ENCODE results near the gene B3GALT6. TPM values are rescaled to one million over a fixed set of nuclear protein-coding genes. Genes with fewer than 3 reads are reported as not detected.

Gene B3GALT6
- total and polyA plus RNA-seq, 7 experiments from 2014 or later = 7.2 to 29.0 (median 12.7) TPM

GRCh38 chr1:1231400-1232207 is 433 bp upstream of the B3GALT6 start, which contains the start of gene SDF4:
TSS of gene SDF4 (minus strand) at chr1:1232001. CDS start at chr1:1228772, 3,229 bp downstream.
- peak; percentile 96 for ATAC-seq
- intact Hi-C loops (cut with micrococcal nuclease) = loop anchor here (1.0 to 2.0 kb wide), 9 partner anchors 20 to 219 kb away; partner anchors contain the start of genes C1orf159 (in 2 of the 2), PUSL1 (in 2 of the 2), UBE2J2 (in 2 of the 2) and AURKAIP1 (in 1 of the 2)
- H3K4me1 Mint-ChIP-seq = peaks cover 16 to 42% (median 33%) of the 10 kb centered on the region in 7 donors
- CTCF ChIA-PET = no interaction called here
- H3K4me3 Mint-ChIP-seq = peak within 1 kb of the TSS; percentile 89 to 96 (median 93)
- H3K27ac Mint-ChIP-seq = peak within 1 kb of the TSS; percentile 68 to 94 (median 92)
- H3K36me3 Mint-ChIP-seq = peaks cover 0 to 19% (median 5%) of the 10 kb centered on the region in 5 donors
- H3K4me1 ChIP-seq (ENCODE audit: control insufficient read depth in 2 of 2, insufficient read depth in 2 of 2, low read length in 2 of 2) = peaks cover 12 to 28% of the 10 kb centered on the region in 2 donors
- DNase-seq = peak; percentile 90 to 98 (median 96)
- H3K4me3 ChIP-seq (ENCODE audit: low read length) = peak within 1 kb of the TSS; percentile 90
- peaks cover 0 to 36% (median 0%) of the 10 kb centered on the region in 3 experiments for H3K36me3 ChIP-seq (ENCODE audit: control insufficient read depth in 2 of 3, insufficient read depth in 3 of 3, low read length in 3 of 3)
- POLR2A ChIA-PET = interaction anchor here (0.7 to 1.7 kb wide), 6 partner anchors 16 to 176 kb away, joined by 3 to 7 read pairs (median 4); partner anchors contain the start of gene AURKAIP1
- peaks cover 0 to 1% (median 0%) of the 10 kb centered on the region in 11 donors for H3K9me3 Mint-ChIP-seq
- H3K9me3 ChIP-seq (ENCODE audit: control insufficient read depth in 2 of 3, low read length in 3 of 3) = no peaks in the 10 kb centered on the region
- H3K27me3 Mint-ChIP-seq = no peaks in the 10 kb centered on the region
- H3K27me3 ChIP-seq (ENCODE audit: control insufficient read depth in 2 of 2, insufficient read depth in 2 of 2, low read length in 2 of 2) = no peaks in the 10 kb centered on the region
- peak within 1 kb of the TSS; percentile 96 for H3K27ac ChIP-seq (ENCODE audit: low read depth, low read length)

GRCh38 chr1:1232796-1233566 is 944 bp downstream of the B3GALT6 start:
- DNase-seq = no peak
- peaks cover 0 to 16% (median 5%) of the 10 kb centered on the region in 5 donors for H3K36me3 Mint-ChIP-seq
- no peak overlapping the region for H3K4me3 ChIP-seq (ENCODE audit: low read length)
- ATAC-seq = no peak
- H3K27ac Mint-ChIP-seq = peak overlapping the region; percentile 38 to 90 (median 77)
- H3K36me3 ChIP-seq (ENCODE audit: control insufficient read depth in 2 of 3, insufficient read depth in 3 of 3, low read length in 3 of 3) = peaks cover 0 to 23% (median 0%) of the 10 kb centered on the region in 3 experiments
- no peaks in the 10 kb centered on the region for H3K27me3 ChIP-seq (ENCODE audit: control insufficient read depth in 2 of 2, insufficient read depth in 2 of 2, low read length in 2 of 2)
- intact Hi-C loops (cut with micrococcal nuclease) = loop anchor here (1.0 to 2.0 kb wide), 6 partner anchors 40 to 220 kb away; partner anchors contain the start of genes C1orf159 (in 2 of the 2), PUSL1 (in 2 of the 2), UBE2J2 (in 2 of the 2) and ISG15 (in 1 of the 2)
- peak overlapping the region; percentile 67 to 88 (median 80) for H3K4me3 Mint-ChIP-seq
- H3K4me1 ChIP-seq (ENCODE audit: control insufficient read depth in 2 of 2, insufficient read depth in 2 of 2, low read length in 2 of 2) = peaks cover 12 to 28% of the 10 kb centered on the region in 2 donors
- CTCF ChIA-PET = no interaction called here
- peaks cover 0 to 1% (median 0%) of the 10 kb centered on the region in 11 donors for H3K9me3 Mint-ChIP-seq
- no peaks in the 10 kb centered on the region for H3K27me3 Mint-ChIP-seq
- H3K27ac ChIP-seq (ENCODE audit: low read depth, low read length) = peak overlapping the region; percentile 46
- no peaks in the 10 kb centered on the region for H3K9me3 ChIP-seq (ENCODE audit: control insufficient read depth in 2 of 3, low read length in 3 of 3)
- H3K4me1 Mint-ChIP-seq = peaks cover 16 to 42% (median 33%) of the 10 kb centered on the region in 7 donors
- POLR2A ChIA-PET = no interaction called here

- peaks cover 0 to 16% (median 5%) of the 10 kb centered on the region in 5 donors for H3K36me3 Mint-ChIP-seq
- ChIA-PET POLR2A (no interaction called here), CTCF (no interaction called here)
- H3K4me3 Mint-ChIP-seq = peak overlapping the region; percentile 66 to 88 (median 80)
- DNase-seq = no peak
- Histone ChIP-seq H3K36me3 (ENCODE audit: control insufficient read depth in 2 of 3, insufficient read depth in 3 of 3, low read length in 3 of 3) (peaks cover 0 to 18% (median 0%) of the 10 kb centered on the region in 3 experiments), H3K4me1 (ENCODE audit: control insufficient read depth in 2 of 2, insufficient read depth in 2 of 2, low read length in 2 of 2) (peaks cover 12 to 28% of the 10 kb centered on the region in 2 donors), H3K27ac (ENCODE audit: low read depth, low read length) (no peak overlapping the region), H3K9me3 (ENCODE audit: control insufficient read depth in 2 of 3, low read length in 3 of 3) (no peaks in the 10 kb centered on the region), H3K4me3 (ENCODE audit: low read length) (no peak overlapping the region), H3K27me3 (ENCODE audit: control insufficient read depth in 2 of 2, insufficient read depth in 2 of 2, low read length in 2 of 2) (no peaks in the 10 kb centered on the region)
- H3K27ac Mint-ChIP-seq = peak overlapping the region; percentile 38 to 90 (median 77)
- no peaks in the 10 kb centered on the region for H3K27me3 Mint-ChIP-seq
- intact Hi-C loops (cut with micrococcal nuclease) = loop anchor here in 1 of 2 donors (2.0 kb wide), 2 partner anchors 165 to 221 kb away; partner anchors contain the start of gene ISG15
- peaks cover 0 to 1% (median 0%) of the 10 kb centered on the region in 11 donors for H3K9me3 Mint-ChIP-seq
- no peak for ATAC-seq
- H3K4me1 Mint-ChIP-seq = peaks cover 16 to 42% (median 33%) of the 10 kb centered on the region in 7 donors
These were observed 1.5 kb downstream of the B3GALT6 start for GRCh38 chr1:1233567-1233892.

GRCh38 chr1:1234180-1234808 is 2.3 kb downstream of the B3GALT6 start:
- H3K27me3 ChIP-seq (ENCODE audit: control insufficient read depth in 2 of 2, insufficient read depth in 2 of 2, low read length in 2 of 2) = no peaks in the 10 kb centered on the region
- Mint-ChIP-seq H3K36me3 (peaks cover 0 to 16% (median 5%) of the 10 kb centered on the region in 5 donors), H3K4me1 (peaks cover 15 to 37% (median 33%) of the 10 kb centered on the region in 7 donors), H3K27me3 (no peaks in the 10 kb centered on the region), H3K4me3 (peak overlapping the region; percentile 66 to 88 (median 80)), H3K27ac (peak overlapping the region in 5 of 9 donors; percentile 18 to 77 (median 43)), H3K9me3 (peaks cover 0 to 1% (median 0%) of the 10 kb centered on the region in 11 donors)
- ChIA-PET POLR2A (interaction anchor here (0.6 kb wide), 1 partner anchor 143 kb away, joined by 4 read pairs; no protein-coding TSS in a partner anchor), CTCF (no interaction called here)
- intact Hi-C loops (cut with micrococcal nuclease) = no loop called here
- peaks cover 0 to 13% (median 0%) of the 10 kb centered on the region in 3 experiments for H3K36me3 ChIP-seq (ENCODE audit: control insufficient read depth in 2 of 3, insufficient read depth in 3 of 3, low read length in 3 of 3)
- no peaks in the 10 kb centered on the region for H3K9me3 ChIP-seq (ENCODE audit: control insufficient read depth in 2 of 3, low read length in 3 of 3)
- DNase-seq = no peak
- H3K4me3 ChIP-seq (ENCODE audit: low read length) = no peak overlapping the region
- no peak for ATAC-seq
- no peak overlapping the region for H3K27ac ChIP-seq (ENCODE audit: low read depth, low read length)
- H3K4me1 ChIP-seq (ENCODE audit: control insufficient read depth in 2 of 2, insufficient read depth in 2 of 2, low read length in 2 of 2) = peaks cover 12 to 28% of the 10 kb centered on the region in 2 donors

- H3K27ac ChIP-seq (ENCODE audit: low read depth, low read length) = no peak overlapping the region
- CTCF ChIA-PET = no interaction called here
- Mint-ChIP-seq H3K4me3 (peak overlapping the region in 2 of 10 donors; percentile 76 to 82), H3K27me3 (no peaks in the 10 kb centered on the region), H3K4me1 (peaks cover 7 to 28% (median 24%) of the 10 kb centered on the region in 7 donors), H3K36me3 (peaks cover 0 to 10% (median 5%) of the 10 kb centered on the region in 5 donors), H3K9me3 (peaks cover 0 to 1% (median 0%) of the 10 kb centered on the region in 11 donors), H3K27ac (peak overlapping the region in 1 of 9 donors; percentile 9)
- no peaks in the 10 kb centered on the region for H3K9me3 ChIP-seq (ENCODE audit: control insufficient read depth in 2 of 3, low read length in 3 of 3)
- POLR2A ChIA-PET = no interaction called here
- peaks cover 8 to 22% of the 10 kb centered on the region in 2 donors for H3K4me1 ChIP-seq (ENCODE audit: control insufficient read depth in 2 of 2, insufficient read depth in 2 of 2, low read length in 2 of 2)
- H3K36me3 ChIP-seq (ENCODE audit: control insufficient read depth in 2 of 3, insufficient read depth in 3 of 3, low read length in 3 of 3) = peaks cover 0 to 13% (median 0%) of the 10 kb centered on the region in 3 experiments
- H3K27me3 ChIP-seq (ENCODE audit: control insufficient read depth in 2 of 2, insufficient read depth in 2 of 2, low read length in 2 of 2) = no peaks in the 10 kb centered on the region
- DNase-seq = no peak
- intact Hi-C loops (cut with micrococcal nuclease) = no loop called here
- ATAC-seq = no peak
- H3K4me3 ChIP-seq (ENCODE audit: low read length) = no peak overlapping the region
These were observed 3.1 kb downstream of the B3GALT6 start for GRCh38 chr1:1235016-1235744.
